H1 (cell line): ENCODE data around the gene PRR33. TPM values are rescaled to one million over a fixed set of nuclear protein-coding genes. Genes with fewer than 3 reads are reported as not detected.

ENCODE experiments used
- CTCF ChIA-PET: fragments of 300-600 bp; sonication (Branson Sonifier 250); formaldehyde crosslinking; loops from one replicate; lab custom pipeline; 2021; ENCODE audit not compliant: partially characterized antibody; lab: Charles Lee
- POLR2A ChIA-PET: fragments of 300-600 bp; sonication (Branson Sonifier 250); formaldehyde crosslinking; loops from one replicate; lab custom pipeline; 2021; ENCODE audit warnings: inconsistent platforms; ENCODE audit not compliant: partially characterized antibody; lab: Charles Lee
- DNase-seq, 2 experiments: peaks; one replicate each; pipeline versions ENCODE4 v3.0.0 to v3.0.0-alpha.2; 2010 to 2022; ENCODE audit warnings: low spot score in 2 of 2, low read depth in 1 of 2, mixed read lengths in 1 of 2
- FAIRE-seq: peaks from 2 replicates; lab custom pipeline; 2011; peaks lifted over from hg19 to GRCh38; lab: Jason Lieb, UNC
- H2AFZ ChIP-seq: 2 replicates; pipeline ENCODE4 v1.8.1; 2012; ENCODE audit warnings: low read length, inconsistent platforms
- H2AK5ac ChIP-seq: 2 replicates; pipeline ENCODE4 v1.6.1; 2013; ENCODE audit warnings: low read depth, low read length
- H2BK120ac ChIP-seq: replicated peaks from 2 replicates; pipeline ENCODE3; 2013; ENCODE audit warnings: low read depth, low read length, inconsistent platforms
- H2BK12ac ChIP-seq: 2 replicates; pipeline ENCODE4 v1.6.1; 2013; ENCODE audit warnings: low read depth, low read length
- H2BK15ac ChIP-seq: 2 replicates; pipeline ENCODE4 v1.6.1; 2013; ENCODE audit warnings: low read length
- H2BK20ac ChIP-seq: 2 replicates; pipeline ENCODE4 v1.6.1; 2013; ENCODE audit warnings: low read length
- H2BK5ac ChIP-seq: 2 replicates; pipeline ENCODE4 v1.6.1; 2013; ENCODE audit warnings: low read depth, low read length
- H3K14ac ChIP-seq: 2 replicates; pipeline ENCODE4 v1.6.1; 2013; ENCODE audit warnings: inconsistent platforms; ENCODE audit not compliant: insufficient read length
- H3K18ac ChIP-seq: 2 replicates; pipeline ENCODE4 v1.6.1; 2013; ENCODE audit warnings: low read length; ENCODE audit errors: extremely low read depth
- H3K23ac ChIP-seq: 2 replicates; pipeline ENCODE4 v1.6.1; 2013; ENCODE audit warnings: inconsistent platforms; ENCODE audit not compliant: insufficient read length
- H3K23me2 ChIP-seq: 2 replicates; pipeline ENCODE4 v1.6.1; 2013; ENCODE audit warnings: low read depth, low read length
- H3K27ac ChIP-seq: 2 replicates; pipeline ENCODE4 v1.6.1; 2011; ENCODE audit warnings: low read depth, low read length, inconsistent platforms
- H3K27me3 ChIP-seq, 4 experiments: replicated peaks in 1 of 4; 1 replicate in 1 of 4; 2 replicates in 3 of 4; pipeline versions ENCODE4 v1.6.1 to v1.8.1; 2011 to 2013; ENCODE audit warnings: low read length in 3 of 4, mild to moderate bottlenecking in 3 of 4, inconsistent platforms in 2 of 4, mixed read lengths in 2 of 4, moderate library complexity in 1 of 4; ENCODE audit not compliant: control insufficient read depth in 3 of 4, insufficient read depth in 3 of 4; ENCODE audit errors: extremely low read depth in 1 of 4
- H3K36me3 ChIP-seq, 4 experiments: 2 replicates each; pipeline versions ENCODE4 v1.6.1 to v1.8.1; 2011 to 2013; ENCODE audit warnings: mild to moderate bottlenecking in 4 of 4, low read length in 3 of 4, moderate library complexity in 2 of 4, control low read depth in 1 of 4, inconsistent platforms in 1 of 4; ENCODE audit not compliant: insufficient read depth in 4 of 4, control insufficient read depth in 2 of 4
- H3K4ac ChIP-seq: replicated peaks from 2 replicates; pipeline ENCODE3; 2013; ENCODE audit warnings: low read length, low read depth, mixed read lengths, inconsistent platforms; ENCODE audit not compliant: insufficient read length
- H3K4me1 ChIP-seq, 4 experiments: replicated peaks in 1 of 4; 1 replicate in 1 of 4; 2 replicates in 3 of 4; pipeline versions ENCODE4 v1.6.1 to v1.8.1; 2011 to 2013; ENCODE audit warnings: low read length in 3 of 4, inconsistent platforms in 2 of 4, mixed read lengths in 1 of 4; ENCODE audit not compliant: insufficient read depth in 4 of 4, control insufficient read depth in 3 of 4
- H3K4me2 ChIP-seq, 2 experiments: 2 replicates each; pipeline versions ENCODE4 v1.6.1 to v1.8.1; 2011 to 2013; ENCODE audit warnings: low read depth in 2 of 2, low read length in 2 of 2, control low read depth in 1 of 2, inconsistent platforms in 1 of 2, mild to moderate bottlenecking in 1 of 2; ENCODE audit not compliant: insufficient read depth in 1 of 2
- H3K4me3 ChIP-seq, 4 experiments: fragments of 200-600, 300-600 bp in 1 of 4; sonication (generic), shearing (Covaris generic), sonication (Bioruptor Twin) in 1 of 4; 2 replicates each; pipeline versions ENCODE4 v1.5.1 to v1.8.1; 2011 to 2016; ENCODE audit warnings: low read length in 4 of 4, low read depth in 3 of 4, control low read depth in 2 of 4, inconsistent platforms in 2 of 4, mild to moderate bottlenecking in 2 of 4, mixed read lengths in 1 of 4, moderate library complexity in 1 of 4; ENCODE audit not compliant: insufficient read depth in 2 of 4; ENCODE audit errors: extremely low read depth in 1 of 4
- H3K56ac ChIP-seq: replicated peaks from 2 replicates; pipeline ENCODE3; 2013; ENCODE audit warnings: low read depth, mild to moderate bottlenecking, mixed read lengths, low read length, inconsistent platforms; ENCODE audit not compliant: insufficient read length
- H3K79me1 ChIP-seq: 2 replicates; pipeline ENCODE4 v1.6.1; 2013; ENCODE audit warnings: low read depth, low read length, control low read depth
- H3K79me2 ChIP-seq, 2 experiments: 2 replicates each; pipeline versions ENCODE4 v1.6.1 to v1.8.1; 2012 to 2013; ENCODE audit warnings: low read length in 2 of 2, mild to moderate bottlenecking in 2 of 2, inconsistent platforms in 1 of 2; ENCODE audit not compliant: insufficient read depth in 2 of 2, control insufficient read depth in 1 of 2
- H3K9ac ChIP-seq, 4 experiments: replicated peaks in 1 of 4; 1 replicate in 1 of 4; 2 replicates in 3 of 4; pipeline versions ENCODE4 v1.6.1 to v1.8.1; 2011 to 2013; ENCODE audit warnings: low read depth in 3 of 4, low read length in 3 of 4, control low read depth in 2 of 4, mild to moderate bottlenecking in 2 of 4, moderate library complexity in 2 of 4, inconsistent platforms in 1 of 4; ENCODE audit errors: extremely low read depth in 1 of 4
- H3K9me3 ChIP-seq, 2 experiments: 2 replicates each; pipeline versions ENCODE4 v1.6.1 to v1.8.1; 2012 to 2013; ENCODE audit warnings: mild to moderate bottlenecking in 2 of 2, moderate library complexity in 2 of 2, control low read depth in 1 of 2, inconsistent platforms in 1 of 2, low read depth in 1 of 2, low read length in 1 of 2, mixed read lengths in 1 of 2; ENCODE audit not compliant: insufficient read depth in 2 of 2
- H4K20me1 ChIP-seq, 2 experiments: replicated peaks in 1 of 2; 2 replicates each; pipeline versions ENCODE3 to v1.8.1; 2011 to 2013; ENCODE audit warnings: inconsistent platforms in 2 of 2, low read length in 2 of 2, mild to moderate bottlenecking in 1 of 2; ENCODE audit not compliant: insufficient read depth in 2 of 2, control insufficient read depth in 1 of 2
- H4K5ac ChIP-seq: 2 replicates; pipeline ENCODE4 v1.6.1; 2013; ENCODE audit warnings: low read length, low read depth, mixed read lengths, inconsistent platforms; ENCODE audit not compliant: insufficient read length
- H4K8ac ChIP-seq: 2 replicates; pipeline ENCODE4 v1.8.0; 2013; ENCODE audit warnings: mild to moderate bottlenecking, moderate library complexity, low read length, inconsistent platforms; ENCODE audit not compliant: insufficient read depth; ENCODE audit errors: extremely low read depth
- H4K91ac ChIP-seq: replicated peaks from 2 replicates; pipeline ENCODE3; 2013; ENCODE audit warnings: low read length, mixed read lengths, inconsistent platforms; ENCODE audit not compliant: insufficient read length
- JUN ChIP-seq: IDR thresholded peaks from 2 replicates; pipeline ENCODE4 v1.6.1; 2011; ENCODE audit warnings: low read depth, mild to moderate bottlenecking, improper control_type of control experiment, low read length
- PHF8 ChIP-seq: fragments of 200-600 bp; sonication (generic); conservative IDR thresholded peaks from 2 replicates; pipeline ENCODE4 v1.7.1; 2012; ENCODE audit warnings: low read depth, mild to moderate bottlenecking, inconsistent platforms, low read length, moderate library complexity
- SAP30 ChIP-seq: fragments of 300-600 bp; sonication (generic); IDR thresholded peaks from 2 replicates; pipeline ENCODE4 v1.7.1; 2012; ENCODE audit warnings: low read length, moderate library complexity, mild to moderate bottlenecking, inconsistent platforms; ENCODE audit not compliant: insufficient read depth, insufficient replicate concordance
- SP2 ChIP-seq: IDR thresholded peaks from 2 replicates; pipeline ENCODE4 v1.6.1; 2012; ENCODE audit warnings: mild to moderate bottlenecking, low read length, inconsistent platforms
- SUZ12 ChIP-seq: fragments of 200-600 bp; sonication (generic); IDR thresholded peaks from 2 replicates; pipeline ENCODE4 v1.6.1; 2012; ENCODE audit warnings: mild to moderate bottlenecking, inconsistent platforms, low read length, moderate library complexity, mixed read lengths
- WGBS, 2 experiments: shearing (Covaris generic) in 1 of 2; methylation state at CpG; one replicate each; pipeline versions ENCODE4 v1.1.6 to v1.1.7; 2013 to 2015; ENCODE audit warnings: low lambda C conversion rate in 2 of 2, mixed read lengths in 2 of 2, inconsistent platforms in 1 of 2, low coverage in 1 of 2, missing lambda C conversion rate in 1 of 2; ENCODE audit not compliant: insufficient replicate concordance in 2 of 2, insufficient coverage in 1 of 2, insufficient read length in 1 of 2; ENCODE audit errors: extremely low coverage in 1 of 2, missing lambda C conversion rate in 1 of 2; 5-methylcytosine and 5-hydroxymethylcytosine counted together
- polyA plus RNA-seq, 7 experiments: library from polyadenylated mRNA; depleted of rRNA in 3 of 7; stranded (reverse) in 5 of 7; unstranded in 2 of 7; fragments of >200 nt in 5 of 7; fragments of 200-250 nt in 2 of 7; gene quantifications; 1 replicate in 5 of 7; 2 replicates in 1 of 7; 4 replicates in 1 of 7; pipeline versions ENCODE4 v1.2.1 to v1.2.3, GENCODE V29; 2011 to 2013; ENCODE audit warnings: missing spikeins in 2 of 7, mixed read lengths in 2 of 7
- total RNA-seq: library from RNA; stranded (reverse); fragmentation: NEBNext Ultra II Directional; extraction: Animal tissue kit (Norgen Biotek cat#: 25700); gene quantifications from 2 replicates; pipeline ENCODE4 v1.2.1, GENCODE V29; 2021
- TF ChIP-seq, protein P1 (sequence below): IDR thresholded peaks from 2 replicates; pipeline ENCODE4 v1.6.1; 2012; ENCODE audit warnings: inconsistent platforms

The PRR33 gene
- total and polyA plus RNA-seq, 2 of the 8 experiments (the other 6 are each of a cell fraction or from before 2014, with no cell fraction given), result 0.02 TPM; not detected in 1

DNA sequence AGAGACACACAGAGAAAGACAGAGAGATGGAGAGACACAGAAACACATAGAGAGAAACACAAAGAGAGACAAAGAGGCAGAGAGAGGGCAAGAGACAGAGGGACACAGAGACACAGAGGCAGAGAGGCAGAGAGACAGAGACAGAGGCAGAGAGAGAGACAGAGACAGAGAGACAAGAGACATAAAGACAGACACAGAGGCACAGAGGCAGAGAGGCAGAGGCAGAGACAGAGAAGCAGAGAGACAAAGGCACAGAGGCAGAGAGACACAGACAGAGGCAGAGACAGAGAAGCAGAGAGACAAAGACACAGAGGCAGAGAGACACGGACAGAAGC is 46.6 kb downstream of the PRR33 start:
- Histone ChIP-seq H3K27ac (no peak overlapping the region), H3K27me3 (no peaks in the 10 kb centered on the region), H2BK15ac (no peak overlapping the region), H3K4me1 (peaks cover 0 to 3% (median 0%) of the 10 kb centered on the region in 4 experiments; a peak in 1 of 7 replicates), H3K14ac (no peak overlapping the region), H2BK12ac (no peak overlapping the region), H2AK5ac (0 out of 2 replicates have a peak overlapping the region, but pooled peaks have one; percentile 53), H3K4me2 (no peak overlapping the region), H2BK120ac (no peak overlapping the region), H4K91ac (no peak overlapping the region), H2BK5ac (no peak overlapping the region), H3K9me3 (no peaks in the 10 kb centered on the region), H3K23ac (no peak overlapping the region), H3K9ac (no peak overlapping the region), H3K36me3 (no peaks in the 10 kb centered on the region), H3K79me2 (no peaks in the 10 kb centered on the region), H3K23me2 (no peaks in the 10 kb centered on the region), H3K18ac (no peak overlapping the region), H4K20me1 (no peaks in the 10 kb centered on the region), H3K79me1 (no peaks in the 10 kb centered on the region), H2BK20ac (no peak overlapping the region), H3K4me3 (no peak overlapping the region), H4K5ac (no peak overlapping the region), H4K8ac (peak overlapping the region; percentile 35; the same call in 1 of the 2 replicates), H2AFZ (no peak overlapping the region), H3K56ac (no peak overlapping the region), H3K4ac (no peak overlapping the region)
- TF ChIP-seq, protein P1, sequence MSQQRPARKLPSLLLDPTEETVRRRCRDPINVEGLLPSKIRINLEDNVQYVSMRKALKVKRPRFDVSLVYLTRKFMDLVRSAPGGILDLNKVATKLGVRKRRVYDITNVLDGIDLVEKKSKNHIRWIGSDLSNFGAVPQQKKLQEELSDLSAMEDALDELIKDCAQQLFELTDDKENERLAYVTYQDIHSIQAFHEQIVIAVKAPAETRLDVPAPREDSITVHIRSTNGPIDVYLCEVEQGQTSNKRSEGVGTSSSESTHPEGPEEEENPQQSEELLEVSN, result no peak
- TF ChIP-seq SUZ12 (no peak), SAP30 (no peak), PHF8 (no peak), SP2 (no peak), JUN (no peak)
- FAIRE-seq, result no peak
- CTCF ChIA-PET, result interaction anchor here (1.5 to 15.7 kb wide), 3 partner anchors 12 to 309 kb away, joined by 6 to 232 read pairs (median 7); no protein-coding TSS in a partner anchor
- POLR2A ChIA-PET, result no interaction called here
- DNase-seq, result no peak
- WGBS, 2 experiments, result 93% methylated on average over 1 of the region's 1 CpG; no CpG with 5 or more reads in 1 of the 2 experiments
